SK-MEL-5 (cell line): ENCODE data around the gene RNF214. TPM values are rescaled to one million over a fixed set of nuclear protein-coding genes. Genes with fewer than 3 reads are reported as not detected.
A peak's percentile ranks its signal among the peaks of the same experiment; 100 is the strongest.
"Not testable (repeated sequence)": the region's sequence is repeated elsewhere in the genome, so short reads cannot be mapped to it uniquely, and the experiment has no call there.

Source experiments
- DNase-seq: peaks from one replicate; pipeline ENCODE4 v3.0.0-alpha.2; 2016; ENCODE audit warnings: low read depth, low spot score
- in situ Hi-C: cut with HindIII; loops from 2 replicates; pipeline ENCODE4 v1.10.0; 2016; ENCODE audit warnings: low sequenced_read_pairs, high pct_unique_total_duplicates, low pct_unique_long_range_greater_than_20kb
- small RNA-seq, 2 experiments: library from RNA; depleted of rRNA; stranded (forward); fragments of <200 nt; gene quantifications; one replicate each; pipeline ENCODE3, GENCODE V24; 2014
- total RNA-seq: library from RNA; depleted of rRNA; stranded (reverse); fragments of >200 nt; shearing (Covaris generic); gene quantifications from 2 replicates; pipeline ENCODE4 v1.2.3, GENCODE V29; 2014; rRNA removed

RNF214 gene
- total RNA-seq, 1 experiment from 2014 or later, result 4.8 TPM

GRCh38 chr11:117315285-117316196 lies 83.1 kb downstream of the RNF214 start:
- DNase-seq, result no peak
- in situ Hi-C loops, result no loop called here

DNA sequence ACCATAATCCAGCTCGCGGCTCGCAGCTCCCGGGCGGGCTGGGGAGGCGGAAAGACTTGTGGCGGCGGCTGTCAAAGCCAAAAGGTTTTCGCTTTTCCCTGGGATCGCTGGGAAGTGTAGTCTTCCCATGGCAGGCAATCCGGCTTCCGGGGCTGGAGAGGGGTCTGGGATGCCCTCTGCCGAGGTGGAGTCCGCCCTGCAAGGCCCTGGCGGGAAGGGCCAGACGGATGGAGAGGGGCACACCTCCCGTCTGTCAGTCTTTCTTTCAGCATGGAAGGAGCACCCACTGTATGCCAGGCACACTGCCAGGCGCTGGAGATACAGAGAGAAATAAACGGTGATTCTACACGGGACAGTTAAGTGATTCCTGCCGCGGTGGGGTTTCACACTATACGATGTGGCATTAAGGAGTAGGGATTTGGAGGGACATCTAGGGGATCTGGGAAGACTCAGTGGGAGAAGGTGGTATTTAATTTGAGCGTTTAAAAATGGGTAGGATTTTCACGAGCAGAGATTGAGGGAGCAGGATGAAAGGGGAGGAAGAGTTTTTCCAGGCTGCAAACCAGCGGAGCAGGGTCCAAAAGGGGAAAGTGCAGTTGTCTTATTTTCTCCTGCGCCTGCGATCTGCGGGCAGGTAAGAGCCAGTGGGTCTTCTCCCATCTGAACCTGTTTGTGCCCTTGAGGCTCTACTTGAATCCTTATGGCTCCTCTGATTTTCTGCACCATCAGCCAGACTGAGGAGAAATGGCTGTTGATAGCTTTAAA lies 83.9 kb downstream of the RNF214 start, which contains the start of gene BACE1:
Gene BACE1 (minus strand): TSS at position 60 of the 765 bp plus-strand sequence. CDS start 461 bp downstream, outside the sequence.
- in situ Hi-C loops, result no loop called here
- DNase-seq, result peak; percentile 87

DNA sequence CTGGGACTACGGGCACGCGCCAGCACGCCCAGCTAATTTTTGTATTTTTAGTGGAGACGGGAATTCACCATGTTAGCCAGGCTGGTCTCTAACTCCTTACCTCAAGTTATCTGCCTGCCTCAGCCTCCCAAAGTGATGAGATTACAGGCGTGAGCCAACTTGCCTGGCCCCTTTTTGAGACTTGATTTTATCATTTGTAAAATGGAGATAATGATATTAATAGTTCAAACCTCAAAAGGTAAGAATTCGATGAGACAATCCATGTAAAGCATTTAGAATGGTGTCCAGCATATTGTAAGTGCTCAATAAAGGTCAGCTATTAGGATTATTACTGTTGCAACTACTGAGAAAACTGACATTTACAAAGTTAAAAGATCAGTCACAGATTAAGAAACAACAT lies 86.3 kb downstream of the RNF214 start:
- no peak for DNase-seq
- in situ Hi-C loops, result no loop called here

DNA sequence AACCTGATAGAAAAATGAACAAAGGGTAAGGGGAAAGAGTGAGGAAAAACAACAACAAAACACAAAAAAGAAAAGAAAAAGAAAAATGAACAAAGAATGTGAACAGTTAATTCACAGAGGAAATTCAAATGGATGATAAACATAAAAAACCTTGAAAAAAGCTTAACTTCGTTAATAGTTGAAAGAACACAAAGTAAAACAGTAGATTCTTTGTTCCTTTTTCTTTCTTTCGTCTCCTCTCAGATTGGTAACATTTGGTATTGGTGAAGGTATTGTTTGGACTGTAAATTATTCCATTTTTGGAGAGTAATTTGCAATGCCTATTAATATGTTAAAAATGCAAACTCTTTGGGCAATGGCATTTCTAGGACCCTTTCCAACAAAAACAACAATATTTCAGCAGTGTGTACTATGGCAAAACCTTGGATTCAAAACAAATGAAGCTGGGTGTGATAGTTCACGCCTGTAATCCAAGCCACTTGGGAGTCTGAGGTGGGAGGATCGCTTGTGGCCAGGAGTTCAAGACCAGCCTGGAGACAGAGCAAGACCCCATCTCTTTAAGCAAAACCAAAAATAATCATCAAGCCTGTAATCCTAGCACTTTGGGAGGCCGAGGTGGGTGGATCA lies 86.9 kb downstream of the RNF214 start:
- in situ Hi-C loops, result no loop called here
- no peak for DNase-seq

DNA sequence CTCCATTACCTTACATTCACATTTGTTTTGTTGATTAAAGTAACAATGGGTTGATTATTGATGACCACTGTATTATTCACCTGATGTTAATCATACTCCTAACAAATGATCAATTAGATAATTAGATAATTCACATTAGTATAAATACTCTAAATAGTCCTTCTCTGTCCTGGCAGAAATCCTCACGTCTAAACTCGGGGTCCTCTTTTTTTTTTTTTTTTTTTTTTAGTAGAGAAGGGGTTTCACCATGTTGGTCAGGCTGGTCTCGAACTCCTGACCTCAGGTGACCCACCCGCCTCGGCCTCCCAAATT lies 94.7 kb downstream of the RNF214 start:
- in situ Hi-C loops, DNase-seq: not testable (repeated sequence)

- in situ Hi-C loops, result no loop called here
Observed at GRCh38 chr11:117327567-117328374, 95.3 kb downstream of the RNF214 start, which contains the start of gene CEP164. CEP164 (plus strand) TSS chr11:117327854; CDS start chr11:117338587, 10,733 bp downstream.

DNA sequence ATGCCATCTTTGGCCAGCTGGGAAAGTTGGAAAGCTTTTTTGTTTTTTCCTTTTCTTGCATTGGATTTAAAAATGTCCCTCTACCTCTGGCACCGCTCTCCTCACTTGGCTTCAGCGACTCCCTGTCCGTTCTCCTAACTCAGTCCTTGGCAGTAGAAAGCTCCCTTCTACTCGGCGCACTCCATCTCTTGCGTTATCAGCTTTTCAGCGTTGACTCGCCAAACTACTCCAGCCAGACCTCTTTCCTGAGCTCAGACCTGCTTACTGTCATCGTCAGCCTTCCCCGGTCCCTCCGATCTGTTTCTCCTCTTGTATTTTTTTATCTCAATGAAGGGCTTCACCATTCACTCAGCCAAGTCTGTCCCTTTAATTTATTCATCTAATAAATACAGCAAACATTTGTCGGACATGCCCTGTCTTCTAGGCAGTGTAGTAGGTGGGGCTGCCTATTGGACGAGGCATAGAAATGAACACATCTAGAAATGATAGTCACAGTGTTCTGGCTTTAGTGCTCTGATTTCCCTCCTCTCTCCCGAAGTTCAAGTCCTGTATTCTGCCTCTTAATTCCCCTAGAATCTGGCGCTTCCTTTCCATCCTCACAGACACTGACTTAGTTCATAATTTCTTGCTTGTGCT lies 96.0 kb downstream of the RNF214 start:
- no peak for DNase-seq
- in situ Hi-C loops, result no loop called here

More at GRCh38 chr11:117327567-117328374, 95.3 kb downstream of the RNF214 start, which contains the start of gene CEP164:
- DNase-seq, result peak; percentile 94

- in situ Hi-C loops, result no loop called here
- DNase-seq, result no peak
Observed at GRCh38 chr11:117332843-117333242, 100.4 kb downstream of the RNF214 start.

DNA sequence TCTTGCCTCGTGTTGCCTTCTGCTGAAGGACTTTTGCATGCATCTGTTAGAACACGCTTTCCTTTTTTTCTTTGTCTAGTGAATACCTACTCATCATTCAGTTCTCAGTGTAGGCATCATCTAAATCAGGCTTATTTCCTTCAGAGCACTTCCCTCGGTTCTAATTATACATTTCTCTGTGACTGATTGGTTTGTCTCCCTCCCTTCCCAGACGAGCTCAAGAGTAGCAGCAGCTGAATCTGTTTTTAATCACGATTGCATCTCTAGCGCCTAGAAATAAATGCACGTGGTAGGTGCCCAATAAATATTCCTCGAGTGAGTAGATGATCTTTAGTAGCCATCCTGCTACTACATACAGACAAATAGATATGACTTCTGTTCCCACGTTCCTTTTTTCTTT lies 101.4 kb downstream of the RNF214 start:
- DNase-seq, result no peak
- in situ Hi-C loops, result no loop called here

- in situ Hi-C loops, result no loop called here
- DNase-seq, result no peak
Observed at GRCh38 chr11:117334896-117335295, 102.4 kb downstream of the RNF214 start.

DNA sequence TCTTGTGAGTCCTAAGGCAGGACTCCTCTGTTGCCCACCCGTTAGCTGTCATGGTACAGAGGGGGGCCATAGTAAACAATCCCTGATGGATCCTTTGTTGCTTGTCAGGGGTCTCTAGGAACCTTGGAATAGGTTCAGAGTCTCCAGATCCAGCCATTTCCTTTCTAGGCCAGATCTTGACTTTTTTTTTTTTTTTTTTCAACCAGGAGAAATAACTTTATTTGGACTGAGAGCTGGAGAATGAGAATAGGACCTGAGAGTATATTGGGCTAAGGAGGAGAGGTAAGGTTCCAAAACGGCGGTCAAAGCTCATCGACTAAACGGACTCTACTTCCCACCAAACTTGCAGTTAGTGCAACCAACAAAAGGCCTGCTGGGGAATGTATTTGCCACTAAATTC lies 102.9 kb downstream of the RNF214 start:
- in situ Hi-C loops, result no loop called here
- DNase-seq, result no peak

Small RNA genes within 50 kb of the gene (small RNA-seq; reads per million reads assigned to genes)
- 0 reads per million in 2 experiments for gene RF00564

Other genes with a start within 250 kb of the RNF214 start
- gene SIK3, start 134.2 kb upstream of the RNF214 start, total RNA-seq, result 8.7 and 9.2 TPM in 2 replicates
- gene PAFAH1B2, start 88.4 kb upstream of the RNF214 start, total RNA-seq, result 102 and 108 TPM in 2 replicates
- gene SIDT2, start 53.9 kb upstream of the RNF214 start, total RNA-seq, result 9.8 and 11.4 TPM in 2 replicates
- gene TAGLN, start 33.3 kb upstream of the RNF214 start, total RNA-seq, result 0.50 and 0.96 TPM in 2 replicates
- gene PCSK7, start 598 bp upstream of the RNF214 start, total RNA-seq, result 14.8 and 16.0 TPM in 2 replicates
- 2.4 and 3.1 TPM in 2 replicates for gene BACE1-AS, start 58.7 kb downstream of the RNF214 start, total RNA-seq
- 2.0 and 2.3 TPM in 2 replicates for gene BACE1, start 83.6 kb downstream of the RNF214 start, total RNA-seq
- 20.5 and 22.9 TPM in 2 replicates for gene CEP164, start 95.2 kb downstream of the RNF214 start, total RNA-seq